HG03432 (cell line): ENCODE data around the gene TRIM67.
"Not testable (repeated sequence)": the region's sequence is repeated elsewhere in the genome, so short reads cannot be mapped to it uniquely, and the experiment has no call there.

Source experiments
- ATAC-seq: cut with Tn5 transposase; IDR thresholded peaks from one replicate; pipeline ENCODE4 v1.9.1; 2021; ENCODE audit warnings: mild to moderate bottlenecking, moderate library complexity; ENCODE audit not compliant: unreplicated experiment

Gene TRIM67

GRCh38 chr1:231201979-231202633 lies 40.2 kb downstream of the TRIM67 start:
- no peak for ATAC-seq

- no peak for ATAC-seq
Observed at GRCh38 chr1:231203259-231204057, 41.6 kb downstream of the TRIM67 start.

GRCh38 chr1:231206856-231207255 lies 45.0 kb downstream of the TRIM67 start:
- ATAC-seq: no peak

- no peak for ATAC-seq
Observed at GRCh38 chr1:231207437-231207836, 45.6 kb downstream of the TRIM67 start.

- no peak for ATAC-seq
Observed at GRCh38 chr1:231208980-231209379, 47.1 kb downstream of the TRIM67 start.

- no peak for ATAC-seq
Observed at GRCh38 chr1:231209531-231209930, 47.7 kb downstream of the TRIM67 start.

GRCh38 chr1:231210126-231210525 lies 48.3 kb downstream of the TRIM67 start:
- ATAC-seq: no peak

- ATAC-seq: peak; percentile 86
Observed at GRCh38 chr1:231211005-231211857, 49.4 kb downstream of the TRIM67 start.

GRCh38 chr1:231212301-231212700 lies 50.4 kb downstream of the TRIM67 start:
- not testable (repeated sequence) for ATAC-seq

GRCh38 chr1:231213831-231214573 lies 52.1 kb downstream of the TRIM67 start:
- no peak for ATAC-seq

- ATAC-seq: peak; percentile 39
Observed at GRCh38 chr1:231214918-231215680, 53.2 kb downstream of the TRIM67 start.

- ATAC-seq: peak; percentile 15
Observed at GRCh38 chr1:231215681-231216385, 54.0 kb downstream of the TRIM67 start.

- no peak for ATAC-seq
Observed at GRCh38 chr1:231216498-231216897, 54.6 kb downstream of the TRIM67 start.

GRCh38 chr1:231217056-231217455 lies 55.2 kb downstream of the TRIM67 start:
- ATAC-seq: no peak

GRCh38 chr1:231218078-231218477 lies 56.2 kb downstream of the TRIM67 start:
- no peak for ATAC-seq

- no peak for ATAC-seq
Observed at GRCh38 chr1:231219422-231220401, 57.9 kb downstream of the TRIM67 start.

- ATAC-seq: no peak
Observed at GRCh38 chr1:231220801-231221200, 58.9 kb downstream of the TRIM67 start.

GRCh38 chr1:231226156-231226555 lies 64.3 kb downstream of the TRIM67 start:
- ATAC-seq: no peak
